ENCODE measurements around the gene SLAIN1.

DNA sequence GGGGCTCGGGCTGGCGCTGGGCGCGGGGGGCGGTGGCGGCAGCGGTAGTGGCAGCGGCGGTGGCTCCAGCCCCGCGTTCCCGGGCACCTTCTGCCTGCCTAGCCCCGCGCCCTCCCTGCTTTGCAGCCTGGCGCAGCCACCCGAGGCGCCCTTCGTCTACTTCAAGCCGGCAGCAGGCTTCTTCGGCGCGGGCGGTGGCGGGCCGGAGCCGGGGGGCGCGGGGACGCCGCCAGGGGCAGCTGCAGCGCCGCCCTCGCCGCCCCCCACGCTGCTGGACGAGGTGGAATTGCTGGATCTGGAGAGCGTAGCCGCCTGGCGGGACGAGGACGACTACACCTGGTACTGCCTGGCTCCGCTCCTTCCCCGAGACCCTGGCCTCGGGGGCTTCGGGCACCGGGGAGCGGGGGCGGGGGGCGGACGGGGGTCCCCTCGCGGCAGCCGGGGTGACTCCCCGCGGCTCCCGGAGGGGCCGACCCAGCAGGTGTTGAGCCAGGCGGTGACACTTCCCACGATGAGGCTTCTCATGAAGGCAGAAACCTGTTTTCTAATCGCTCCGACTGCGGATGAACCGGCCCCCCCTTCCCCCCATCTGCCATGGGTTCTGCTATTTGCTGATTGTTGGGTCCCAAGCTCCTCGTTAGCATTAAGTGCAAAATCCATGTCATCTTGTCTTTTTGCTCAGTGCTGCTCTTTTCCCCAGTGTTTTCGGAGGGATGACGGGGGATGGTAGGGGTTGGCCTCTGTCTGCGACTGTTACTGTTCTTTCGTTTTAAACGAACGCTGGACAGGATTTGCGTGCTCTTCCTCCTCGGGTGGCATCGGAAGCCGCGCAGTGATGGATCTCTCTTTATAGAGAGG is 943 bp downstream of the SLAIN1 start:
- TF ChIP-seq, protein P1, sequence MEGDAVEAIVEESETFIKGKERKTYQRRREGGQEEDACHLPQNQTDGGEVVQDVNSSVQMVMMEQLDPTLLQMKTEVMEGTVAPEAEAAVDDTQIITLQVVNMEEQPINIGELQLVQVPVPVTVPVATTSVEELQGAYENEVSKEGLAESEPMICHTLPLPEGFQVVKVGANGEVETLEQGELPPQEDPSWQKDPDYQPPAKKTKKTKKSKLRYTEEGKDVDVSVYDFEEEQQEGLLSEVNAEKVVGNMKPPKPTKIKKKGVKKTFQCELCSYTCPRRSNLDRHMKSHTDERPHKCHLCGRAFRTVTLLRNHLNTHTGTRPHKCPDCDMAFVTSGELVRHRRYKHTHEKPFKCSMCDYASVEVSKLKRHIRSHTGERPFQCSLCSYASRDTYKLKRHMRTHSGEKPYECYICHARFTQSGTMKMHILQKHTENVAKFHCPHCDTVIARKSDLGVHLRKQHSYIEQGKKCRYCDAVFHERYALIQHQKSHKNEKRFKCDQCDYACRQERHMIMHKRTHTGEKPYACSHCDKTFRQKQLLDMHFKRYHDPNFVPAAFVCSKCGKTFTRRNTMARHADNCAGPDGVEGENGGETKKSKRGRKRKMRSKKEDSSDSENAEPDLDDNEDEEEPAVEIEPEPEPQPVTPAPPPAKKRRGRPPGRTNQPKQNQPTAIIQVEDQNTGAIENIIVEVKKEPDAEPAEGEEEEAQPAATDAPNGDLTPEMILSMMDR (IDR thresholded peaks at IDR 0.05) = no peak
- TF ChIP-seq POLR2A (IDR thresholded peaks at IDR 0.05) = no peak
- TF ChIP-seq POLR2AphosphoS5 (IDR thresholded peaks at IDR 0.05) = no peak
